HEK293 (cell line): ENCODE results near the gene ACTN4.

ENCODE experiments used
- PBX3 ChIP-seq: sonication (generic); formaldehyde crosslinking; IDR thresholded peaks from 2 replicates; pipeline ENCODE4 v1.8.1; 2022; ENCODE audit warnings: mild to moderate bottlenecking, moderate library complexity, missing genetic modification reagents
- SP2 ChIP-seq: fragments of 450-650 bp; formaldehyde crosslinking; IDR thresholded peaks from 2 replicates; pipeline ENCODE4 v1.5.1; 2016; ENCODE audit warnings: missing biosample characterization, missing genetic modification characterization
- ZNF174 ChIP-seq: fragments of 450-650 bp; formaldehyde crosslinking; IDR thresholded peaks from 2 replicates; pipeline ENCODE4 v1.5.0; 2017; ENCODE audit warnings: missing biosample characterization, mild to moderate bottlenecking, missing genetic modification characterization
- ZNF274 ChIP-seq, 2 experiments: fragments of 200-500 bp in 1 of 2; fragments of 450-650 bp in 1 of 2; sonication (Bioruptor generic) in 1 of 2; formaldehyde crosslinking in 1 of 2; IDR thresholded peaks; 2 replicates each; pipeline versions ENCODE4 v1.5.1 to v1.6.1; 2014 to 2016; ENCODE audit warnings: borderline replicate concordance in 1 of 2, inconsistent platforms in 1 of 2, low read length in 1 of 2, missing biosample characterization in 1 of 2, missing genetic modification characterization in 1 of 2
- ZNF48 ChIP-seq: fragments of 450-650 bp; formaldehyde crosslinking; IDR thresholded peaks from 2 replicates; pipeline ENCODE4 v1.5.1; 2016; ENCODE audit warnings: missing biosample characterization, missing genetic modification characterization
- ZNF670 ChIP-seq: fragments of 450-650 bp; formaldehyde crosslinking; IDR thresholded peaks from 2 replicates; pipeline ENCODE4 v1.5.1; 2016; ENCODE audit warnings: missing biosample characterization, missing genetic modification characterization, low read depth
- ZNF692 ChIP-seq: fragments of 450-650 bp; formaldehyde crosslinking; IDR thresholded peaks from 2 replicates; pipeline ENCODE4 v1.5.1; 2016; ENCODE audit warnings: missing biosample characterization, missing genetic modification characterization
- TF ChIP-seq, protein P1 (sequence below): fragments of 450-650 bp; formaldehyde crosslinking; IDR thresholded peaks from 2 replicates; pipeline ENCODE4 v1.5.1; 2016; ENCODE audit warnings: missing biosample characterization, missing genetic modification characterization
- TF ChIP-seq, protein P2 (sequence below): fragments of 450-650 bp; formaldehyde crosslinking; IDR thresholded peaks from 2 replicates; pipeline ENCODE4 v1.5.1; 2016; ENCODE audit warnings: missing biosample characterization, missing genetic modification characterization
- TF ChIP-seq, protein P3 (sequence below): fragments of 450-650 bp; formaldehyde crosslinking; IDR thresholded peaks from 2 replicates; pipeline ENCODE4 v1.5.1; 2016; ENCODE audit warnings: missing biosample characterization, missing genetic modification characterization

- no peak for TF ChIP-seq PBX3
- TF ChIP-seq ZNF274 (IDR thresholded peaks at IDR 0.05; ENCODE audit: low read length): no peak
- TF ChIP-seq ZNF274 (tag by site-specific recombination; IDR thresholded peaks at IDR 0.05; ENCODE audit: borderline replicate concordance): no peak
- TF ChIP-seq, protein P1, sequence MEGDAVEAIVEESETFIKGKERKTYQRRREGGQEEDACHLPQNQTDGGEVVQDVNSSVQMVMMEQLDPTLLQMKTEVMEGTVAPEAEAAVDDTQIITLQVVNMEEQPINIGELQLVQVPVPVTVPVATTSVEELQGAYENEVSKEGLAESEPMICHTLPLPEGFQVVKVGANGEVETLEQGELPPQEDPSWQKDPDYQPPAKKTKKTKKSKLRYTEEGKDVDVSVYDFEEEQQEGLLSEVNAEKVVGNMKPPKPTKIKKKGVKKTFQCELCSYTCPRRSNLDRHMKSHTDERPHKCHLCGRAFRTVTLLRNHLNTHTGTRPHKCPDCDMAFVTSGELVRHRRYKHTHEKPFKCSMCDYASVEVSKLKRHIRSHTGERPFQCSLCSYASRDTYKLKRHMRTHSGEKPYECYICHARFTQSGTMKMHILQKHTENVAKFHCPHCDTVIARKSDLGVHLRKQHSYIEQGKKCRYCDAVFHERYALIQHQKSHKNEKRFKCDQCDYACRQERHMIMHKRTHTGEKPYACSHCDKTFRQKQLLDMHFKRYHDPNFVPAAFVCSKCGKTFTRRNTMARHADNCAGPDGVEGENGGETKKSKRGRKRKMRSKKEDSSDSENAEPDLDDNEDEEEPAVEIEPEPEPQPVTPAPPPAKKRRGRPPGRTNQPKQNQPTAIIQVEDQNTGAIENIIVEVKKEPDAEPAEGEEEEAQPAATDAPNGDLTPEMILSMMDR (tag by site-specific recombination): no peak
- TF ChIP-seq ZNF670 (tag by site-specific recombination): no peak
- no peak for TF ChIP-seq ZNF48 (tag by site-specific recombination)
- TF ChIP-seq, protein P2, sequence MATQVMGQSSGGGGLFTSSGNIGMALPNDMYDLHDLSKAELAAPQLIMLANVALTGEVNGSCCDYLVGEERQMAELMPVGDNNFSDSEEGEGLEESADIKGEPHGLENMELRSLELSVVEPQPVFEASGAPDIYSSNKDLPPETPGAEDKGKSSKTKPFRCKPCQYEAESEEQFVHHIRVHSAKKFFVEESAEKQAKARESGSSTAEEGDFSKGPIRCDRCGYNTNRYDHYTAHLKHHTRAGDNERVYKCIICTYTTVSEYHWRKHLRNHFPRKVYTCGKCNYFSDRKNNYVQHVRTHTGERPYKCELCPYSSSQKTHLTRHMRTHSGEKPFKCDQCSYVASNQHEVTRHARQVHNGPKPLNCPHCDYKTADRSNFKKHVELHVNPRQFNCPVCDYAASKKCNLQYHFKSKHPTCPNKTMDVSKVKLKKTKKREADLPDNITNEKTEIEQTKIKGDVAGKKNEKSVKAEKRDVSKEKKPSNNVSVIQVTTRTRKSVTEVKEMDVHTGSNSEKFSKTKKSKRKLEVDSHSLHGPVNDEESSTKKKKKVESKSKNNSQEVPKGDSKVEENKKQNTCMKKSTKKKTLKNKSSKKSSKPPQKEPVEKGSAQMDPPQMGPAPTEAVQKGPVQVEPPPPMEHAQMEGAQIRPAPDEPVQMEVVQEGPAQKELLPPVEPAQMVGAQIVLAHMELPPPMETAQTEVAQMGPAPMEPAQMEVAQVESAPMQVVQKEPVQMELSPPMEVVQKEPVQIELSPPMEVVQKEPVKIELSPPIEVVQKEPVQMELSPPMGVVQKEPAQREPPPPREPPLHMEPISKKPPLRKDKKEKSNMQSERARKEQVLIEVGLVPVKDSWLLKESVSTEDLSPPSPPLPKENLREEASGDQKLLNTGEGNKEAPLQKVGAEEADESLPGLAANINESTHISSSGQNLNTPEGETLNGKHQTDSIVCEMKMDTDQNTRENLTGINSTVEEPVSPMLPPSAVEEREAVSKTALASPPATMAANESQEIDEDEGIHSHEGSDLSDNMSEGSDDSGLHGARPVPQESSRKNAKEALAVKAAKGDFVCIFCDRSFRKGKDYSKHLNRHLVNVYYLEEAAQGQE (tag by site-specific recombination): no peak
- TF ChIP-seq, protein P3, sequence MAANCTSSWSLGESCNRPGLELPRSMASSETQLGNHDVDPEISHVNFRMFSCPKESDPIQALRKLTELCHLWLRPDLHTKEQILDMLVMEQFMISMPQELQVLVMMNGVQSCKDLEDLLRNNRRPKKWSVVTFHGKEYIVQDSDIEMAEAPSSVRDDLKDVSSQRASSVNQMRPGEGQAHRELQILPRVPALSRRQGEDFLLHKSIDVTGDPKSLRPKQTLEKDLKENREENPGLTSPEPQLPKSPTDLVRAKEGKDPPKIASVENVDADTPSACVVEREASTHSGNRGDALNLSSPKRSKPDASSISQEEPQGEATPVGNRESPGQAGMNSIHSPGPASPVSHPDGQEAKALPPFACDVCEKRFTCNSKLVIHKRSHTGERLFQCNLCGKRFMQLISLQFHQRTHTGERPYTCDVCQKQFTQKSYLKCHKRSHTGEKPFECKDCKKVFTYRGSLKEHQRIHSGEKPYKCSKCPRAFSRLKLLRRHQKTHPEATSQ (tag by site-specific recombination): no peak
- TF ChIP-seq ZNF174: no peak
- TF ChIP-seq SP2 (tag by site-specific recombination): no peak
- no peak for TF ChIP-seq ZNF692 (tag by site-specific recombination)
These were observed 93.5 kb downstream of the ACTN4 start for GRCh38 chr19:38740932-38741331.
